KBM-7 (cell line): Measurements from ENCODE around the gene MPPED1.

Experiments used
- DNase-seq: peaks from one replicate; pipeline ENCODE4 v3.0.0-alpha.2; 2015
- in situ Hi-C: fragments of 300-500 bp; cut with MboI; formaldehyde crosslinking; loops from 2 replicates; pipeline ENCODE4 v1.14.3; 2020; ENCODE audit warnings: low sequenced_read_pairs, low pct_unique_long_range_greater_than_20kb, mixed read lengths

MPPED1 gene, protein sequence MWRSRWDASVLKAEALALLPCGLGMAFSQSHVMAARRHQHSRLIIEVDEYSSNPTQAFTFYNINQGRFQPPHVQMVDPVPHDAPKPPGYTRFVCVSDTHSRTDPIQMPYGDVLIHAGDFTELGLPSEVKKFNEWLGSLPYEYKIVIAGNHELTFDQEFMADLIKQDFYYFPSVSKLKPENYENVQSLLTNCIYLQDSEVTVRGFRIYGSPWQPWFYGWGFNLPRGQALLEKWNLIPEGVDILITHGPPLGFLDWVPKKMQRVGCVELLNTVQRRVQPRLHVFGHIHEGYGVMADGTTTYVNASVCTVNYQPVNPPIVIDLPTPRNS

GRCh38 chr22:43411869-43412807 lies at the start of gene MPPED1:
Gene MPPED1 (plus strand): TSS chr22:43412014. CDS start chr22:43424986, 12,972 bp downstream.
- DNase-seq: no peak
- in situ Hi-C loops: loop anchor here (25.0 kb wide), 1 partner anchor 1225 kb away; no protein-coding TSS in a partner anchor

- no peak for DNase-seq
- in situ Hi-C loops: no loop called here
Measured at GRCh38 chr22:43363315-43364168, 48.3 kb upstream of the MPPED1 start.

DNA sequence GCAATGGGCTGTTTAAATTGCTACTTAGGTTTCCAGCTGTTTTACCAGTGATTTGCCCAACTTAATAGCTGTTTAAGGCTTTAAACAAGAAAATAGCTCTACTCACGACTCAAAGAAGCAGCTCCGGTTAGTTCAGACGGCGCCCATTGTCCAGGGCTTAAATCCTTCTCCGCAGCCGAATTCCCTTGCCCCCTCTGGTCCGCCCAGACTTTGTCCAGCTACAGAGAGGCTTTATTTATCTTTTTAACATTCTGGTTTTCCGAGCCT lies 47.7 kb upstream of the MPPED1 start:
- in situ Hi-C loops: no loop called here
- DNase-seq: no peak

DNA sequence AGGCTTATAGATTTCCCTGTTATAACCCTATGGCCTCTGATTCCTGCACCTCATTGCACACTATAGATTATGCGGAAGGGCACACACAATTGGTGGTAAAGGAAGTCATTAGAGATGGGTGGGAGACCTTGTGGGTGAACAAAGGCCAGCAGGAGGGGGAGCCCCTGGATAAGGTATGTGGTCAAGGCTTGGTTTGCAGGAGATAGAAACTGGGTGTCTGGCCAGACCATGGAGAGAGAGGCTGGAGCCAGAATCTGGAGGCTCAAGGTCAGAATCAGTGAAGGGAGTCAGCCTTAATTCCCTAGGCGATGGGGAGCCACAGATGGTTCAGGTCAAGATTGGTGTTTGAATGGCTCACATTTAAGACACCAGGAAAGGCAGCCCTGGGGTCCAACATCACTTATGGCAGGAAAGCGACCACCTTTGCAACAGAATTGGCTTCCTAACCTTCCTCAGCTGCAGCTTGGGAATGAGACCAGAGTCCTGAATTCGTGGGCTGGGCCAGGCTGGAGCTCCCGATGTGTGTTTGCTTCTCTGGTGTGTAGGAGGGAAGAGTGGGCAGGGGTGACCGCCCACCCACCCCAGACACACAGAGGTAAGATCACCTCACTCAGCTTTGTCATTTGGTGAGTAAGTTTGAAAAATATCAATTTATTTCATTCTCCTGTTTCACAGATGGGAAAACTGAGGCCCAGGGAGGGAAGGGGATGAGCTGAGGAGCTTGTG lies 45.9 kb upstream of the MPPED1 start:
- DNase-seq: no peak
- in situ Hi-C loops: no loop called here

DNA sequence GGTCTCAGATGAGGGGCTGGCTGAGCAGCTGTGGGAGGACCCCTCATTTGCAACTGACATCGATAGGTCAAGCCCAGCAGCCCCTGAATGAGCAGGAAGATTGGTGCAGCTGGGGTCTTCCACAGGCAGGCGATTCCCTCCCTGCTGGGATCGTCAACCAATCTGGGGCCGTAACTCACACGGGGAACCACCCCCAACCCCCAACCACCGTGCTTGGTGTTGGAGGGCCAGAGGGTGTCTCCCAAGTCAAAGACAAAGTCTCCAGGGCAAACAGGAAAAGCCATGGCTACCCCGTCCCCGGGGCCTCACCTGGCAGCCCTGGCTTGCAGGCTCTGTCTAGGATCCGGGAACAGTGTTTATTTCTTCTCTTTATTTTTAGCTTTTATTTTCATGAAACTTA lies 41.8 kb upstream of the MPPED1 start:
- DNase-seq: no peak
- in situ Hi-C loops: no loop called here

GRCh38 chr22:43375951-43376455 lies 35.8 kb upstream of the MPPED1 start:
- no peak for DNase-seq
- in situ Hi-C loops: no loop called here

DNA sequence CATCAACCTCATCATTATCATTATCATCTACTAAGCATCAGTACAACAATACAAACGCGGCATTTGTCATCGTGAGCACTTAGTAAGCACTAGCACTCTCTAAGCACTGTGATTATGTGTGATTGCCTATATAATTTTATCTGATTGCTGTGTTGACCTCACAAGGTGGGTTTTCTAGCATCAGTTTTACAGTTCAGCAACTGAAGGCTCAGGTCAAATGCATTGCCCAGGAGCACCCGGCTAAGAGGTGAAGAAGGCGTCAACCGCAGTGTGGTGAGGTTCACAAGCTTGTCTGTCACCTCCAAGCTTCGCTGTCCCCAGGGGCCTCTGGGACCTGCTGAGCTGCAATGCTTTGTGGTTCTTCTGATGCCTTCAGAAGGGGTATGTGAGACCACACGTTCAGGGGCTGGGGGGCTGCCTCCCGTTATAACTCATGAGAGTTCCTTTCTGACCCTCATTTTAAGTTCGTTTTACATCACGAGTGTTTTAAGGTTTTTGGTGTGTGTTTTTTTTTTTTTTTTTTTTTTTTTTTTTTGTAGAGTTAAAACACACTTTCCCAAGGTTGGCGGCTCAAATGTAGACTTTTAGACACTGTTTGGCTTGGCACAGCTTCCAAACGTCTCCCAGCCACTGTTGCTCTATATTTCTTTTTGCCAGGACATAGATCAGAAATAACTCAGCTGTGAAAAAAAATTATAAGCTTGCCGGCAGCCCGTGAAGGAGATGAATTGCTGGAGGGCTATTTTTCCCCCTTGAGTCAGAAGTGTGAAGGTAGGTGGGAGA lies 34.9 kb upstream of the MPPED1 start:
- DNase-seq: no peak
- in situ Hi-C loops: no loop called here

GRCh38 chr22:43377548-43377895 lies 34.3 kb upstream of the MPPED1 start:
- in situ Hi-C loops: no loop called here

GRCh38 chr22:43377896-43378704 lies 33.7 kb upstream of the MPPED1 start:
- in situ Hi-C loops: no loop called here
- DNase-seq: peak; percentile 58

More at GRCh38 chr22:43377548-43377895, 34.3 kb upstream of the MPPED1 start:
- DNase-seq: no peak

GRCh38 chr22:43381693-43382092 lies 30.1 kb upstream of the MPPED1 start:
- in situ Hi-C loops: no loop called here

DNA sequence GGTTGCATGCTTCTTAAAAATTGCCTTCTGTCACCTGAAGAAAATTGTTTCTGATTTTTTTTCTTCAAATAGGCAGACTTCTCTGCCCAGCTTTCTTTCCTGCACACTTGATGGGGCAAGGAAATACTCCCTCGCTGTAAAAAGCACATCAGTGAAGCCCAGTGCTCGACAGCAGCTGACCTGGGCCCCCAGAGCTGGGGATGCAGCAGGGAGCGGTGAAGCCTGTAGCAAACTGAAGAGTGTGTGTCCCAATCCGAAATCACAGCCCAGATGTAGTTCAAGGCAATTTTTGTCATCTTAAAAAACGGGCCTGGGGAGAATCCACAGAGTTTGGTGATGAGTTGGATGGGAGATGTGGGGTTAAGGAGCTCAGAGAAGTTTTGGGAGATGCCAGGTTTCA lies 27.0 kb upstream of the MPPED1 start:
- in situ Hi-C loops: no loop called here
- no peak for DNase-seq

More at GRCh38 chr22:43381693-43382092, 30.1 kb upstream of the MPPED1 start:
- peak; percentile 71 for DNase-seq

- DNase-seq: peak; percentile 83
- in situ Hi-C loops: no loop called here
Measured at GRCh38 chr22:43385770-43386641, 25.8 kb upstream of the MPPED1 start.

- in situ Hi-C loops: no loop called here
- DNase-seq: no peak
Measured at GRCh38 chr22:43387815-43388214, 24.0 kb upstream of the MPPED1 start.

- in situ Hi-C loops: no loop called here
- peak; percentile 80 for DNase-seq
Measured at GRCh38 chr22:43388420-43388851, 23.4 kb upstream of the MPPED1 start.

- DNase-seq: no peak
- in situ Hi-C loops: no loop called here
Measured at GRCh38 chr22:43389227-43389836, 22.5 kb upstream of the MPPED1 start.

GRCh38 chr22:43390166-43390565 lies 21.6 kb upstream of the MPPED1 start:
- no peak for DNase-seq
- in situ Hi-C loops: no loop called here
